ENCODE results near the gene TEX38. TPM values are rescaled to one million over a fixed set of nuclear protein-coding genes. Genes with fewer than 3 reads are reported as not detected.
"Not testable (repeated sequence)": the region's sequence is repeated elsewhere in the genome, so short reads cannot be mapped to it uniquely, and the experiment has no call there.

The TEX38 gene
- total RNA-seq, 3 donors from 2014 or later, result not detected

GRCh38 chr1:46650491-46650890, 21.2 kb upstream of the TEX38 start:
- no peak for ATAC-seq

GRCh38 chr1:46651152-46651551, 20.5 kb upstream of the TEX38 start:
- intact Hi-C loops (cut with DNase I, micrococcal nuclease); ATAC-seq; H3K9me3 ChIP-seq; DNase-seq; H3K36me3 ChIP-seq (ENCODE audit: low read depth); H3K4me3 ChIP-seq: not testable (repeated sequence)
- peaks cover 15% of the 10 kb centered on the region for H3K4me1 ChIP-seq (ENCODE audit: low read depth)

More at GRCh38 chr1:46650491-46650890, 21.2 kb upstream of the TEX38 start:
- no peak for TF ChIP-seq CTCF (IDR thresholded peaks at IDR 0.05)
- intact Hi-C loops (cut with DNase I, micrococcal nuclease), result no loop called here
- H3K36me3 ChIP-seq (ENCODE audit: low read depth), result no peaks in the 10 kb centered on the region
- peaks cover 8% of the 10 kb centered on the region for H3K9me3 ChIP-seq
- H3K4me3 ChIP-seq, result no peak overlapping the region
- peaks cover 15% of the 10 kb centered on the region for H3K4me1 ChIP-seq (ENCODE audit: low read depth)
- DNase-seq, result no peak

GRCh38 chr1:46652321-46653100, 19.1 kb upstream of the TEX38 start:
- no peak for TF ChIP-seq CTCF (IDR thresholded peaks at IDR 0.05)
- Histone ChIP-seq H3K36me3 (ENCODE audit: low read depth) (no peaks in the 10 kb centered on the region), H3K4me1 (ENCODE audit: low read depth) (peaks cover 15% of the 10 kb centered on the region), H3K4me3 (no peak overlapping the region), H3K9me3 (peaks cover 8% of the 10 kb centered on the region)
- no peak for ATAC-seq
- intact Hi-C loops (cut with DNase I, micrococcal nuclease), result no loop called here
- DNase-seq, result no peak

- Histone ChIP-seq H3K4me1 (ENCODE audit: low read depth) (peaks cover 15% of the 10 kb centered on the region), H3K36me3 (ENCODE audit: low read depth) (no peaks in the 10 kb centered on the region), H3K9me3 (peaks cover 8% of the 10 kb centered on the region), H3K4me3 (no peak overlapping the region)
- ATAC-seq, result peak; percentile 97
- intact Hi-C loops (cut with DNase I, micrococcal nuclease), result no loop called here
- DNase-seq, result peak in 1 of 3 donors; percentile 23
- no peak for TF ChIP-seq CTCF (IDR thresholded peaks at IDR 0.05)
Observed at GRCh38 chr1:46653405-46653958, 18.2 kb upstream of the TEX38 start.

GRCh38 chr1:46654012-46654411, 17.6 kb upstream of the TEX38 start:
- Histone ChIP-seq H3K4me1 (ENCODE audit: low read depth) (peaks cover 15% of the 10 kb centered on the region), H3K4me3 (no peak overlapping the region), H3K9me3 (peaks cover 8% of the 10 kb centered on the region), H3K36me3 (ENCODE audit: low read depth) (no peaks in the 10 kb centered on the region)
- TF ChIP-seq CTCF (IDR thresholded peaks at IDR 0.05), result no peak
- intact Hi-C loops (cut with DNase I, micrococcal nuclease), result no loop called here
- peak in 1 of 3 donors; percentile 35 for DNase-seq
- peak; percentile 50 for ATAC-seq

- H3K4me3 ChIP-seq; DNase-seq; ATAC-seq; H3K9me3 ChIP-seq; intact Hi-C loops (cut with DNase I, micrococcal nuclease); H3K36me3 ChIP-seq (ENCODE audit: low read depth): not testable (repeated sequence)
- peaks cover 15% of the 10 kb centered on the region for H3K4me1 ChIP-seq (ENCODE audit: low read depth)
Observed at GRCh38 chr1:46654698-46655097, 17.0 kb upstream of the TEX38 start.
